Astrocyte of the spinal cord (primary cell): ENCODE data around the gene C5orf15.
"Not testable (repeated sequence)": the region's sequence is repeated elsewhere in the genome, so short reads cannot be mapped to it uniquely, and the experiment has no call there.

ENCODE experiments used
- DNase-seq: peaks from one replicate; pipeline ENCODE4 v3.0.0; 2011; ENCODE audit warnings: low read depth, low spot score
- H3K4me3 ChIP-seq: 2 replicates; pipeline ENCODE4 v1.5.1; 2011; ENCODE audit warnings: low read depth, mild to moderate bottlenecking, low read length, moderate library complexity
- CTCF ChIP-seq: IDR thresholded peaks from 2 replicates; pipeline ENCODE4 v1.5.1; 2012; ENCODE audit warnings: low read depth, mild to moderate bottlenecking, low read length, inconsistent platforms
- in situ Hi-C: cut with HindIII; loops from 2 replicates; pipeline ENCODE4 v1.10.0; 2017; ENCODE audit warnings: low sequenced_read_pairs

C5orf15 gene

DNA sequence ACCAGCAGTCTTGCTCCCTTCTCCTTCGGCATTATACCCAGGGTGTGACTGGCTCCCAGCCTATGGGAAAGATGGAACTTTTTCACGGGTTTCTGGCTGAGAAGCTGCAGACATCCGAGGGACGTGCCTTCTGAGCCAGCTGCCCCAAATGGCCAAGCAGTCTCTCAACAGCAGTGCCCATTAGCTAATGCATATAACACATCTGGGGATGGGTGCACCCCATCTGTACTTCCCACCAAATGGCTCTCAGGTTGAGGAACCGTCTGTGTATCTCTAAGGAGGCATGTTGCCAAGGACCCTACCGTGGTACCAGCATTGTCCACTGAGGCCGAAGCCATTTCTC is 25.0 kb downstream of the C5orf15 start:
- DNase-seq = no peak
- in situ Hi-C loops = no loop called here
- TF ChIP-seq CTCF = no peak
- H3K4me3 ChIP-seq = no peak overlapping the region

DNA sequence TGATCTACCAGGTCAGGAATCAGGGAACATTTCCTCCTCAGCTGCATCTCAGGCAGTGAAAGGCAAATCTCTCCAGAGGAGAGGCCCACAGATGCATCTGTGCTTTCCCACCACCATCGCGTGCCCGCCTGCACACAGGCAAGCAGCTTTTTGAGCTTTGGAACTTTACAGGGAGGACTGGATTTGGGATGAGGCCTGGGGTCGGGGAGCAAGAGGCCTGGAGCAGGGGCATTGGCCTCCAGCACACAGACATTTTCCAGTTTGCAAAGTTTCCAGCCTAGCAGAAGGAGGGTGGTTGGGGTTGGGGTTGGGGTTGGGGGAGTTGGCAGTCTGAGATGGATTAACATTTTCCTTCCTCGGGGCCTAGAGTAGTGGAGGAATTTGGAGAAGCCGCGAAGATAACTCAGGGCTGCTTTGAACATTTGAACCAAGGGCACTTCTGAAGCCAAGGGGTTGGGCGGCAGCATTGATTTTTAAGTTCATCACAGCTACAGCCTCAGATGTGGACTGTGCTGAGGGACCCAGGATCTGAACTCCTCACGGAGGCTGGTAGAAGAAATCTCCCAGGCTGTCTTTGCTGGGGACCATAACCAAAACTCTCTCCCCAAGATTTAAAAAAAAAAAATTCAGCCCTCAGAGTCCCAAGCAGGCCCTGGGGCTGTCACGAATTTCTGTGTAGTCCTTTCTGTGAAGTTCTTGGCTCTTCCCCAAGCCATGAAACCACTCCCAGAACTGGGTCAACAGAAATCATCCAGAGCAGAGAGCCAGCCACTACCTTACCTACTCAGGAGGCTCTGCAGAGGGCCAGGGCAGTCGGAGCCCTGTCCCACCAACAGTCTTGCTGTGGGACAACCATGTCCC is 25.6 kb downstream of the C5orf15 start:
- in situ Hi-C loops = no loop called here
- no peak overlapping the region for H3K4me3 ChIP-seq
- no peak for DNase-seq
- TF ChIP-seq CTCF = no peak

DNA sequence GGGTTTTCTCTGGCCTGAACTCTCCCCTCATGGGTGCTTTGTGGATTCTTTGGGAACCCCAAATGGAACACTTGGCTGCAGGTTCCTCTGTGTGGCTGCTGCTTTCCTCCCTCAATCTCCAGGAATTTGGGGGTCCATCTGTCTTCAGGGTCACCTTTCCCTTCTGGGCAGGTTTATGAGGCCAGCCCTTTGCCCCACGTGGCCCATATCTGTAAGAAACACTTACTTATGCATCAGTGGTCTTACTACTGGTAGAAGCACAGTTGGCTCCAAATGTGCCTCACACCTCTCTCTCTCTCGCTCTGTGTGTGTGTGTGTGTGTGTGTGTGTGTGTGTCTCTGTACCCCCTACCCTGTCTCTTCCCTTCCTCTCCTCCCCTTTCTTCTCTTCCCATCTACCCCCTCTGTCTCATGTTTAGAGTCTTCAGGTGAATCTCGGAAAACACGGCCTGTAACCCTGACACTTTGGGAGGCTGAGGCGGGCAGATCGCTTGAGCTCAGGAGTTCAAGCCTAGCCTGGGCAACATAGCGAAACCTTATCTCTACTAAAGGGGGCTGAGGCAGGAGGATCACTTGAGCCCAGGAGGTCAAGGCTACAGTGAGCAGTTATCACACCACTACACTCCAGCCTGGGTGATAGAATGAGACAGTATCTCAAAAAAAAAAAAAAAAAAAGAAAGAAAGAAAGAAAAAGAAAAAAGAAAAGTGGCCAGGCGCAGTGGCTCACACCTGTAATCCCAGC is 26.8 kb downstream of the C5orf15 start:
- no peak for TF ChIP-seq CTCF
- DNase-seq = no peak
- H3K4me3 ChIP-seq = no peak overlapping the region
- in situ Hi-C loops = no loop called here

- in situ Hi-C loops = no loop called here
- no peak overlapping the region for H3K4me3 ChIP-seq
- no peak for DNase-seq
- no peak for TF ChIP-seq CTCF
These were observed 28.8 kb downstream of the C5orf15 start for GRCh38 chr5:133939668-133940067.

- in situ Hi-C loops = no loop called here
- DNase-seq = no peak
- no peak overlapping the region for H3K4me3 ChIP-seq
- no peak for TF ChIP-seq CTCF
These were observed 29.5 kb downstream of the C5orf15 start for GRCh38 chr5:133938929-133939328.

DNA sequence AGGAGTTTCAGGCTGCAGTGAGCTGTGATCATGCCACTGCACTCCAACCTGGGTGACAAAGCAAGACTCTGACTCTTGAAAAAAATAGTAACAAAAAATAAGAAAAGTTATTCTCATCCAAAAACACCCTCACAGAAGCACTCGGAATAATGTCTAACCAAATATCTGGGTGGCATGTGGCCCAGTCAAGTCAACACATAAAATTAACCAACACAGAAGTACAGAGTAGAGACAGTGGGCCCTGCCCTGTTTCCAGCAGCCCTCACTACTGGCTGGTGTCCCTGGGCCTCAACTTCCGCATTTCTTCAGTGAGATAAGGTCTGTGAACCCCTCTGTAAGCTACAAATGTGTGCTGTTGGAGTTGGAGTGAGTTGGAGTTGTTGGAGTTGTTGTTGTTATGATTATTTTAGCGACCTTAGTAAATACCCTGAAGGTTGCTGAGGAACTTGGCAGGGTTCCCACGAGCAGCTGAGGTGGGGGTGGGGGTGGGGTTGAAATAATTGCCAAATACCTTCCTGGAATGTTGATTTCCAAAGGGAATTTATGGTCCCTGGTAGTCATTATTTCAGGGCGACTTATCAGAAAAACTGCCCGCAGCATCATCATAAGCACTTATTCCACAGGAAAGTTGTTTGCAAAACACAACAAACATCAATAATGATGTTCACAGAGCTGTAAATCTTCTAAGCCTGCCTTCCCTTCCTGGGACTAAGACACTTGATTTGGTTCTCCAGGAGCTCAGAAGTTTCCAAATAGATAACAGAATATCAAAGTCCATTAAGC is 30.2 kb downstream of the C5orf15 start:
- no peak for TF ChIP-seq CTCF
- no peak for DNase-seq
- H3K4me3 ChIP-seq = no peak overlapping the region
- in situ Hi-C loops = no loop called here

- H3K4me3 ChIP-seq, in situ Hi-C loops, DNase-seq: not testable (repeated sequence)
These were observed 30.8 kb downstream of the C5orf15 start for GRCh38 chr5:133937628-133938027.
